HG03521 (cell line): ENCODE data around the gene MYO5C.
"Not testable (repeated sequence)": the region's sequence is repeated elsewhere in the genome, so short reads cannot be mapped to it uniquely, and the experiment has no call there.

ENCODE experiments used
- ATAC-seq: cut with Tn5 transposase; IDR thresholded peaks from one replicate; pipeline ENCODE4 v1.9.1; 2021; ENCODE audit warnings: mild to moderate bottlenecking, moderate library complexity; ENCODE audit not compliant: unreplicated experiment

The MYO5C gene

DNA sequence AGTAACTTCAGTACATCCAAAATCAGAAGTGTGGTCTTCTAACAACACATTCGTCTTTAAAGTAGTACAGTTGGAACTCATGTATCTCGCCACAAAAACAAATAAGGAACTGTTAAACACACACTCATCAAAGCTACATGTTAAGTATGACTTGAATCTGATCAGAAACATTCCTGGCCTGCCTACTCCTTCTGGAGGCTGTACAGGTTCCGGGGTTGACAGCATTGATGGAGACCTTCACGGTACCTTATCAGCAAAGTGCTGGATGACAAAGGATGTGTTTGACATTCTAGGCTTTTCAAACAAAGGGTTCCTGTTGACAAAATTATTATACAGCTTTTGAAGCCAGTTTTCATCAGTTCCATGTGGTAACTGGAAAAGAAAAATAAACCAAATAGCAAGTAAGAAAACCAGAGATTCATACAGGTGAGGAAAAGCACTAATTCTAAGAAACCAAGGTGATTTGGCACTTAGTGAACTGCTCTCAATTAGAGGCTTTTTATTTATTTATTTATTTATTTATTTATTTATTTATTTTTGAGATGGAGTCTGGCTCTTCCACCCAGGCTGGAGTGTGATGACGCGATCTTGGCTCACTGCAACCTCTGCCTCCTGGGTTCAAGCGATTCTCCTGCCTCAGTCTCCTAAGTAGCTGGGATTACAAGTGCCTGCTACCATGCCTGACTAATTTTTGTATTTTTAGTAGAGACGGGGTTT lies 44.3 kb downstream of the MYO5C start:
- ATAC-seq: no peak

DNA sequence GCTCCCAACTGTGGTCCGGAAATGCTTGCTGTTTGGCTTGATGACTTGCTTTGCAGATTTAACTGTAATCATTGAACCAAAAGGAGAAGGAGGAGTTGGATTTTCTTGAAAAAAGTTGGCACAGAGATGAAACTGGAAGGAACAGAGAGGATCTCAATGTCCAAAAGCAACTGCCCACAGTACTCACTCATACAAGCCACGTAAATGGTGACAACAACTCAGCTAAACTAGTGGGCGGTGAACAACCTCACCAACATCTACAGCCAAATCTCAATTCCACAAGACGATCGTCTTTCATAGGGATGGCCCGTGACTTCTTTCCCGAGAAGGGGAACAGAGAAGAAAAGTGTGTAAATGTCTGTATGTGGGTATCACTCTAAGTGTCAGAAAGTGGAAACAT lies 48.1 kb downstream of the MYO5C start:
- ATAC-seq: no peak

DNA sequence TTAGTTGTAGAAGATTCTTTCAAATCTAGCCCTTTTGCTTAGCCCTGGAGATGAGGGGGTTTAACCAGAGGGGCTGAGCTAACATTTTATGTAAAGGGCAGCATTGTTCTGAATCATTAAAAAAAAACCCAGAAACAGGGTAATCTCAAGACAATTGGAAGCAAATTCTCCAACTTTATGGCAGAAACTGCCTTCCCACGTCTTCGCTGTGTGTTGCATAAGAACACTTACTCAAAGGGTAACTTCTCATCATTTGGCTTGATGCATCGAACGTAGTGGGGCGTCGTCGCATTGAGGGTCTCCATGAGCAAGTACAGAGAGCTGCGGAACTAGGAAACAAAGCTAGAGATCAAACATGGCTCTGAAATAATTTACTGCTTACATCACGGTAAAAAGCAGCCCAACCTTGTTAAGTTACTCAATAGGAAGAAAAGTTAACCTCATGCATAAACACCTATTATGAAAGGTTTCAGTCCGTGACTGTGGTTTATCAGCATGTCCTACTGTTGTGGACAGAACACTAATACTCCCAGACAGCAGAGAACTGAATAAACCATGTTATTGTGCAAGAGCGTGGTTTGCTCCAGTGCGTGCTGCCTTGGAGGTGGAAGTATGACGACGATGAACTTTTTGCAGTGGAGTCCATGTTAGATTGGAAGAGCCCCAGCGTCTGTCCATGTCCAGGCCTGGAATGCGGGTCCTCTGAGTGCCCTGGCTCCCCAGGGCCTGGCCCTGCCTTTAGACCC lies 48.7 kb downstream of the MYO5C start:
- ATAC-seq: no peak

DNA sequence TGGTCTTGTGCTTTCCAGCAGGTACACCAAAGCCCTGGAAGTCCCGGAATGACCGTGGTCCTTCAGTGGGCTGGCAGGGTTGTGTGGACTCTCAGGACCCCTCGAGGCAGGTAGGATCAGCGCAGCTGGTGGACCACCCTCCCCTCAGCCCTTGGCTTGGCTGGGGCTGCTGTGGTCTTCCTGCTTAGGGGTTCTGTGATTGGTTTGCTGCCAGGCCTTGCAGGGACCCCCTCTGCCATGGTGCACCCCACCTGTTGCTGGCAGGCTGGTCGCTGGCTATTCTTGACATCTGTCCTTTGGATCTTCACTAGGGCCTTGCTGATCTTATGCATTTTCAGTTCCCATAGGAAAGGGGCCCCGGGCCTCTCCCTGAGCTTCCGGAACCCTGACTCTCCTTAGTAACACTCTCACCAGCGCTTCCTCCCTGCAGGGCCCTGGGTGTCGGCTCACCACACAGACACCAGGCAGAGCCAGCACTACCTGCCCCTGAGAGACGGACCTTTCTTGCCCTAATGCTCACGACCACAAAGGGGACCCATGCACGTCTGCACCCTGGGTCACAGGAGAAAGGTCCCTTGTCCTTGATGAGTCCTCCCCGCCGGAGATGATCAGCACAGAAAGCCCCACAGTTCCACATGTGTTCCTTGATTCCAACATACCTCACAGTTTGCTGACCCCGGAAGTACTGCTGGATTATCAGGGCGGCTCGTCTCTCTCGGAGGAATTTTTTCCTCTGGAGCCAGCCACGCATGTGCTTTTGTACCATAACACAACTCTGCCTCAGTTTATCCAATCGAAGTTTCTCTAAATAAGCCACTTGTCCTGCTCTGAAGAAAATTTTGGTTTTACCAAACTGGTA lies 51.7 kb downstream of the MYO5C start:
- ATAC-seq: no peak

DNA sequence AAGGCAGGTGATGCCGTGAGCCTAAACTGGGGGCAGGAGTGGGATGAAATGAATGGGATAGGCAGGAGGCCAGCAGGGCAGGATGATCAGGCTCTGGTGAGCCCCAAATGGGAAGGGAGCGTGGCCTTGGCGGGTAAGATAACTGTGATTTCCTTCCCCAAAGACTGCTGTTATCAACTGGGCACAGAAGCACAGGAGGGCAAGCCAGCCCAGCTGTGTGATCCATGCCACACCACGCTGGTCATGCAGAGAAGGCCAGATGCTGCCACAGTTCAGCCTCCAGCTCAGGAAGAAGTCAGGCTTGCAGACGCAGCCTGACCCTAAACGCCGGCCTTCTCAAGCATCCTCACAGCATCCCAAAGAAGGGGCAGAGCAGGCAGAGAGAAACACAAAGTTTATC lies 52.3 kb downstream of the MYO5C start:
- ATAC-seq: no peak

DNA sequence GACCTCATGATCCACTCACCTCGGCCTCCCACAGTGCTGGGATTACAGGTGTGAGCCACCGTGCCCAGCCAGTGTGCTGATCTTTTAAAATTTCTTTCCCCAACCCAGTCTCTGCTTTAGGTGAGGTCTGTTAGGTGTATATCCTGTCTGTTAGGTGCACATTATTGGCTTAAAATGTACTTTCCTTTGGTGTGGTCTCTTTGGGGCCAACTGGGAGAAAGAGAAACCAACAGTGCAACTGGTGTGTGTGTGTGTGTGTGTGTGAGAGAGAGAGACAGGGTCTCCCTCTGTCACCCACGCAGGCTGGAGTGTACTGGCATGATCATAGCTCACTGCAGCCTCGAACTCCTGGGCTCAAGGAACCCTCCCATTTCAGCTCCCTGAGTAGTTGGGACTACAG lies 54.1 kb downstream of the MYO5C start:
- no peak for ATAC-seq

DNA sequence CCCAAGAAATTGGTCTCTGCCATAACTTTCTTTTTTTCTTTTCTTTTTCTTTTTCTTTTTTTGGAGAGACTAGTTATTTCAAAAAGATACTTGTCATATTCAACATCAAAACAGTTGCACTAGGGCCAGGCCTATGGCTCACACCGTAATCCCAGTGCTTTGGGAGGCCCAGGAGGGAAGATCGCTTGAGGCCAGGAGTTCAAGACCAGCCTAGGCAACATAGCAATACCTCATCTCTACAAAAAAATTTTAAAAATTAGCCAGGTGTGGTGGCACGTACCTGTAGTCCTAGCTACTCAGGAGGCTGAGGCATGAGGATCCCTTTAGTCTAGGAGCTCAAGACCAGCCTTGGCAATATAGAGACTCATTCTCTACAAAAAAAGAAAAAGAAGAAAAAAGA lies 55.4 kb downstream of the MYO5C start:
- ATAC-seq: no peak

DNA sequence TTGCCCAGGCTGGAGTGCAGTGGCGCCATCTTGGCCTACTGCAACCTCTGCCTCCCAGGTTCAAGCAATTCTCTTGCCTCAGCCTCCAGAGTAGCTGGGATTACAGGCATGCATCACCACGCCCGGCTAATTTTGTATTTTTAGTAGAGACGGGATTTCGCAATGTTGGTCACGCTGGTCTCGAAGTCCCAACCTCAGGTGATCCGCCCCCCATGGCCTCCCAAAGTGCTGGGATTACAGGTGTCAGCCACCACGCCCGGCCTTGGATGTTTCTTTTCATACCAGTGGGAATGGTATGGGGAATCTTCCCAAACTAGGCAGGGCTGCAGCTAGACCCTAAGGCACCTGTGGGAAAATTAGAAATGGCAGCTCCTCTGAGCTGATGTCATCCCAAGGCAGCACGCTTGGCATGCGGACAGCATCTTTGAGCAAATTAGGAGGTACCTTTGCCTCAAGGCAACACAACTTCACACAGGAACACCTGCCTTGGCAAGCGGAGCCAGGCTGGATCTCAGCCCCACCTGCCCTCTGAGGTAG lies 56.5 kb downstream of the MYO5C start:
- not testable (repeated sequence) for ATAC-seq

DNA sequence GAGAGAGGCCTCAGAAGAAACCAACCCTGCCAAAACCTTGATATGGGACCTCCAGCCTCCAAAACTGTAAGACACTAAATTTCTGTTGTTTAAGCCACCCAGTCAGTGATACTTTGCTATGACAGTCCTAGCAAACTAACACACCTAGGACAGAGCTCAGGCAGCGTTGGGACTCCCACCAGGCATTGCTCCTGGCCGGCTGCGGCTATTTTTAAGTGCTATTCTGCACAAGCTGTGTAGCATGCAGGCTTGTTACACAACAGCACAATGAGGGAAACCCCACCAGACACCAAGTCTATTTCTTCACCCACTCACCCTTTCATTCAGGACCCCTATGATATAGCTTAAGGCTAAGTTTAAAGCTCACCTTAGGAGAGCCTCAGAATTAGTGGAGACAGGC lies 57.5 kb downstream of the MYO5C start:
- ATAC-seq: no peak

DNA sequence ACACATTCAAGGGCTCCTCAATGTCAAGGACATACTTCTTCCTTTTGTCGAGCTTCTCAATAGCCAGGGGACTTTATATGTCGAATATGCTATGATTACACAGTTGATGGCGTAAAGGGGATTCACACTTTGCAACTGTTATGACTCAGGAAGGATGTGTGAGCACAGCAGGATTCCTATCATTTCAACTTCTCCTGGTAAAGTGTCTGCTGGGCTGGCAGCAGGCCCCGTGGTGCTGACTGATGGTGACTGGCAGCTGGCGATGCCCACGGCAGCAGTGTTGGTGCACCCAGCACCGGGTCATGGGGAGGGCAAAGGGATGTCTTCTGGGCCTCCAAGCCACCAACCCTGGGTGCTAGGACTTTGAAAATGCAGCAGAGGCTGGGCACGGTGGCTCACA lies 59.6 kb downstream of the MYO5C start:
- no peak for ATAC-seq

DNA sequence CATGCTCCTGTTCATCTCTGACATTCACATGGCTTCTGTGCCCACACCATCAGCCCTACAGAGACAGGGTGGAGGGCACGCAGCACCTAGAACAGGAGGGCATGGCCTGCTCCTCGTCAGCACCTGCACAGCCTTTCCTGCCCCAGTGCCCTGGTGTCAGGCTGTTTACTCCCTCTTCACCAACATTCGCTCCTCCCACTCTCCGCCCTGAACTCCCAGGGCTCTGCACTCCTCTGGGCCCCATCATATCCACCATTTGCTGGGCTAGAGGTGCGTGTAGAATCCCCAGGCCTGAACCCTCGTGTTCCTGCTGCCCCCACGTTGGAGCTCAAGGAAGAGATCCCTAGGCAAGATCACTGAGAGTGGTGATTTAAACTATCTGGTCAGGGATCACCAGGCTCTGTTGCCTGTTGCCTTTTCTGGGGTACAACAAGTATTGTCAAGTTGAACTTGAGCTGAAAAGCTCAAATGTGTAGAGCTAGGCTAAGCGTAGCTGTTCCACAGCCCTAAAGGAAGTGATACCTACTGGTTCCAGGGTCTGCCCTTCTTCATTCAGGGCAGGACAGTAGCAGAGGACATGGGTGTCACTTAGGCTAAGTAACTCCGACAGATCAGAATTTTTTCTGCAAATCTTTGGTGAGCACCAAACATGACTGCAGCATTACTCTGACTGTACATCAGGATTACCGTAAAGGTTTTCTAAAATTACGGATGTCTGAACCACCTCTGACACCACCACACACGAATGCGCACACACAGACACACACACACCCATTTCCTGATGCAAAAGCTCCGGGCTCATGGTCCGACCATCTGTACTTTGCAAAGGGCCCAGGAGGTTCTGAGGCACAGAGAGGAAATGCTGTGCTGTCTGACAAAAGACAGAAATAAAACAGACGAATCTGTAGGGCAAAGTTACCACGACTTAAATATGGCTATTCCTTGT lies 60.7 kb downstream of the MYO5C start:
- ATAC-seq: no peak

DNA sequence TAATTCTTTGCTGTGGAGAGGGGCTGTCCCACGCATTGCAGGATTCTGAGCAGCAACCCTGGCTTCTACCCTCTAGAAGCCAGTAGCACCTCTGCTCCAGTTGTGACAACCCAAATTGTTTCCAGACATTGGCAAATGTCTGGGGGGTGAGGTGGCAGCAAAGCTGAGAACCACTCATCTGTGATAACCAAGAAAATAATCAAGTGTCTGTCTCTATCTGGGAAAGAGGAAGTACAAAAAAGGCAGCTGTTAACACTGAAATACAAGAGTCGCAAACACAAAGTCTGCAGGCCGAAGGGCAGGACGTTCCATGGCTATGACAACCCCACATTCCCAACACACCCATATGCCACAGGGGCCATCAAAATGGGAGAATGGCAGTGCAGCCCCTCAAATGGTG lies 62.2 kb downstream of the MYO5C start:
- ATAC-seq: peak; percentile 33

DNA sequence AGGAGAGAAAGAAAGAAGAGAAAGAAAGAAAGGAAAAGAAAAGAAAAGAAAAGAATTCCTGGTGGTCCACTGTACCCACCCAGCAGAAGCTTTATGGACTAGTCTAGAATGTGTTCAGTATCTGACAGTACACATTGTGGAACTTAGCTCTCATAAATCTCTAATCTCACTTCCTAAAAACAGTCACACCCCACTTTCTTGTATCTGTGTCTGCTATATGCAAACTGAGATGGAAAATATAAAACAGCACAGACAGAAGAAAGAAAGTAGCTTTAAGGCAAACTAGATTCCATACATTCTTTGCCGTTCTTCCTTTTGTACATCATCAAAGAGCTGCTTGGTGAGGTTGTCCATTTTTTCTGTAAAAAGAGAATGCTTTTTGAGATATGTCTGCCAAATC lies 63.3 kb downstream of the MYO5C start:
- peak; percentile 47 for ATAC-seq

DNA sequence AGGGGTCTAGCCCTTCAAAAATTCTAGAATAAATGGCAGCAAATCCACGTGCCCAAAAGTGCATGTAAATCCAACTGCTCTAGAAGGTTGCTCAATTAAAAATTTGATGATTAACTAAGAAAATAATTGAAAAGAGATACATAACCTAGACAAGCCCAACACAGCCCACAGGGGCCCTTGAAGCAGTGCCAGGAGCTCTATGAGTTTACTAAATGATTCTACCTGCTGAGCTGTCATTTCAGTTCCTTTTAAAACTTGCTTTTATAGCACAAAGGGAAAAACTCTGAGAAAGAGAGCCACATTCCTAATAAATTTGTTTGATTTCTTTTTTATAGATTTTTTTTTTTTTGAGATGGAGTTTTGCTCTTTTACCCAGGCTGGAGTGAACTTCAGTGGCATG lies 65.5 kb downstream of the MYO5C start:
- no peak for ATAC-seq

DNA sequence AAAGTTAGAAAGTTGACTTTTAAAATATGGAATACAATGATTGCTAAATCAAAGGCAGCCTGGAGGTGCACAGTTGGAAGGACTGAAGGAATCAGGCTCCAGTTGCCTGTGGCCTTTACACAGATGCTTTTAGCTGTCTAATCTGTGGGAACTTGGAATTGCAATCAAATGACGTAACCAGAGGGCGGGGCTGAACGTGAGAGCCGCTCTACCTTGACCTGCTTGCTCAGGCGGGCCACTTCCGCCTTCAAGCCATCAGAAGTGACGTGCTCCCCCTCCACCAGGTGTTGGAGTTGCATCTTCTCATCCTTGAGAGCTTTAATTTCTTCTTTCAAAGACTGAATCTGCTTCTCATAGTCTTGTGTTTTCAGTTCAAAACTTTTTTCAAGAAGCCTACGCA lies 66.7 kb downstream of the MYO5C start:
- no peak for ATAC-seq

DNA sequence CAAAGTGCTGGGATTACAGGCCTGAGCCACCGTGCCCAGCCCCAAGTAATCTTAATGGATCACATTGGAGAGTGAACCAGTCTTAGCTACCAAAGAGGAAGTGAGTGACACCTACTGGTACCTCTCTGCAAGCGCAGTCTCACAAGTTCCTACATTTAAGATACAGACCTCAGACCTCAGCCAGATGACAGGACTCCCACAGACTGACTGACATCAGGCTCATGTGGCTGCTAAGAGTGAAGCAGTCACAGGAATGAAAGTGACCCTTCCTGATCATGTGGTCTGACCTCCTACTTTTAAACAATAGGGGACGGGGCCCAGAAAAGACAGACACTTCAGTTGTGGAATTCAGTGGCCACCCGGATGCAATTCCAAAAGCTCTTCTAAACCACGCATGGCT lies 68.1 kb downstream of the MYO5C start:
- ATAC-seq: peak; percentile 71

DNA sequence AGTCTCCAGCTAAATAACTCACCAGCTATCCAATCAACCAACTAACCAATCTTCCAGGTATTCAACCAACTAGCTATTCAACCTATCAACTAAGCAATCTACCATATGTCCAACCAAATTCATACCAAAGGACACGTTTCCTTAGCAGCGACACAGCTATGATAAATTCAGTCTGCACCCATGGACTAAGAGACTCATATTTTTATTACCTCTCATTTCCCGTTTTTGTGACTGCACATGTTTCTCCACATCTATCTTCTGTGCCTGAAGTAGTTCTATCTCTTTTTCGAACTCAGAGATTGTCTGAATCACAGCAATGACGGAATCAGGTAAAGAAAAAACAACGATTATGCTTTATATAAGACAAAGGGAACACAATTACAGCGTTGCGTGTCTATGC lies 70.4 kb downstream of the MYO5C start:
- no peak for ATAC-seq

DNA sequence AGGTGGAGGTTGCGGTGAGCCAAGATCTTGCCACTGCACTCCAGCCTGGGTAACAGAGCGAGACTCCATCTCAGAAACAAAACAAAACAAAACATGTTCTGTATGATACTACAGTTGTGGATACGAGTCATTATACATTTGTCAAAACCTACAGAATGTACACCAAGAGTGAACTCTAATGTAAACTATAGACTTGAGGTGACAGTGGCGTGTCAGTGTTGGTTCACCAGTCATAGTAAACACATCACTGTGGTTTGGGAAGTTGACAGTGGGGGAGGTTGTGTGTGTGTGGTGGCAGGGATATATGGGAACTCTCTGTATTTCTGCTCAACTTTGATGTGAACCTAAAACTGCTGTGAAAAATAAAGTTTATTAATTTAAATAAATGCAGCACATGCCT lies 71.4 kb downstream of the MYO5C start:
- no peak for ATAC-seq

DNA sequence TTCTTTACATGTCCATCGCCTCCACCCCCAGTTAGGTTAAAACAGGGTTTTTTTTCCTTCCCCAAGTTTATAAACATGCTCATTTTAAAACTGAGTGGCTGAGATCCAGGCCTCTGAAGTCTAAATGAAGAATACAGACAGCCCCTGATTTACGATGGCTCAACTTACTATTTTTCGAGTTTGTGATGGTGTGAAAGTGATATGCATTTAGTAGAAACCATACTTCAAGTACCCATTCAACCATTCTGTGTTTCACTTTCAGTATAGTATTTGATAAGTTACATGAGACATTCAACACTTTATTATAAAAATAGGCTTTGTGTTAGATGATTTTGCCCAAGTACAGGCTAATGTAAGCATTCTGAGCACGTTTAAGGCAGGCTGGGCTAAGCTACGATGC lies 73.9 kb downstream of the MYO5C start:
- ATAC-seq: no peak

DNA sequence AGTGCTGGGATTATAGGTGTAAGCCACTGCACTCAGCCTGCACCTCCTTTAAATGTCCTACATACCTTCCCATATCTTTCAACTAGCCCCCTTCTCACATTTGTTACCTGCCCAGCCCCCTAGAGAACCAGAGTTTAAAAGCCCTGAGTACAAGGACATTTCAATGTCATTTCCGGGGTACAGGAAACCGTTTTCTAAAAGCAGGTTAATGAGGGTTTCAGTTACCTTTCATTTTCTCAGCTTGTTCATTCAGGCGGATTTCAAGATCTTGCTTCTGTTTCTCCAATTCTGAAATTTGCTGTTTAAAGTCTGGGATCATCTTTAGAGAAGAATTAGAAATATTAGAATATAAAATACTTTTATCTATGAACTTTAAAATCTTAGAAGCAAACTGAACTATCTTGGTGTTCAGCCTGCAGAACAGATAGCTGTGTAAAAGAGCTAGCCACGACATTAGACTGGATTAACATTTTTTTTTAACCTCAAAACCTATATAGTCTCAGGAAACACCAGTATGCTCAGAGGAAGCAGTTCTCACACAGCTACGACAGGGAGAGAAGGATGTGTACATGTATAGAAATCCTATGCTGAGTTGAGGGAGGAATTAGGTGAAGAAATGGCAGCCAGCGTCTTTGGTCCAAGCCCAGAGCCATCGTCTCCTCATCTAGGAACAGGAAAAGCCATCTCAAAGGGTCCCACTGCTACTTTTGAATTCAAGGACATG lies 74.5 kb downstream of the MYO5C start:
- no peak for ATAC-seq
